GM12878 (cell line): ENCODE data around the gene IL17A. TPM values are rescaled to one million over a fixed set of nuclear protein-coding genes. Genes with fewer than 3 reads are reported as not detected.

Experiments
- ATAC-seq: fragments of 200-7000 bp; cut with Tn5 transposase; 3 replicates; pipeline ENCODE4 v1.9.1; 2020; ENCODE audit warnings: mild to moderate bottlenecking, moderate library complexity
- BruUV-seq: library from RNA; stranded (reverse); fragments of 400-500 nt; replicated peaks from 2 replicates; lab custom pipeline; 2021; lab: Mats Ljungman, UMichigan
- CTCF ChIA-PET: fragments of 300-600 bp; sonication (Branson Sonifier 250); formaldehyde crosslinking; extraction: SDS; loops from one replicate; lab custom pipeline; 2021; ENCODE audit warnings: inconsistent platforms; lab: Yijun Ruan, JAX
- POLR2A ChIA-PET: fragments of 350-600 bp; formaldehyde crosslinking; extraction: SDS; loops from one replicate; lab custom pipeline; 2021; ENCODE audit warnings: inconsistent platforms; lab: Charles Lee
- RAD21 ChIA-PET: fragments of 300-600 bp; sonication (Branson Sonifier 250); formaldehyde crosslinking; loops from one replicate; lab custom pipeline; 2023; ENCODE audit warnings: antibody characterized with exemption; ENCODE audit not compliant: unreplicated experiment; lab: Charles Lee
- SMC1A ChIA-PET: fragments of 300-600 bp; sonication (Branson Sonifier 250); formaldehyde crosslinking; loops from one replicate; lab custom pipeline; 2023; ENCODE audit not compliant: unreplicated experiment, uncharacterized antibody; lab: Charles Lee
- DNase-seq: peaks from one replicate; pipeline ENCODE4 v3.0.0-alpha.2; 2011; ENCODE audit warnings: low read depth, low spot score
- FAIRE-seq: peaks from 3 replicates; lab custom pipeline; 2011; peaks lifted over from hg19 to GRCh38; lab: Jason Lieb, UNC
- H2AFZ ChIP-seq: 2 replicates; pipeline ENCODE4 v1.6.0; 2011; ENCODE audit warnings: low read depth, low read length, control low read depth; ENCODE audit not compliant: control insufficient read depth
- H3K27ac ChIP-seq: 2 replicates; pipeline ENCODE4 v1.5.1; 2011; ENCODE audit warnings: control low read depth; ENCODE audit not compliant: control insufficient read depth, insufficient read depth
- H3K27me3 ChIP-seq, 2 experiments: replicated peaks in 1 of 2; 2 replicates each; pipeline versions ENCODE4 v1.6.0 to v1.6.1; 2011; ENCODE audit warnings: low read length in 1 of 2; ENCODE audit not compliant: control insufficient read depth in 2 of 2, insufficient read depth in 2 of 2
- H3K36me3 ChIP-seq, 2 experiments: 2 replicates each; pipeline ENCODE4 v1.5.1; 2011; ENCODE audit warnings: low read length in 1 of 2; ENCODE audit not compliant: control insufficient read depth in 2 of 2, insufficient read depth in 2 of 2
- H3K4me1 ChIP-seq: 2 replicates; pipeline ENCODE4 v1.6.1; 2011; ENCODE audit warnings: mild to moderate bottlenecking, low read length, moderate library complexity, mixed read lengths; ENCODE audit not compliant: control insufficient read depth, insufficient read depth
- H3K4me2 ChIP-seq: 2 replicates; pipeline ENCODE4 v1.6.0; 2011; ENCODE audit warnings: control low read depth; ENCODE audit not compliant: control insufficient read depth, insufficient read depth
- H3K4me3 ChIP-seq: fragments of 200-600 bp; sonication (generic); 2 replicates; pipeline ENCODE4 v1.5.1; 2016
- H3K79me2 ChIP-seq: 2 replicates; pipeline ENCODE4 v1.6.0; 2011; ENCODE audit warnings: low read length; ENCODE audit not compliant: control insufficient read depth, insufficient read depth
- H3K9ac ChIP-seq: 2 replicates; pipeline ENCODE4 v1.8.0; 2011; ENCODE audit warnings: low read length, control low read depth, mixed read lengths; ENCODE audit not compliant: control insufficient read depth, insufficient read depth
- H3K9me3 ChIP-seq: replicated peaks from 3 replicates; pipeline ENCODE4 v1.5.1; 2011; ENCODE audit warnings: mild to moderate bottlenecking, low read length; ENCODE audit not compliant: control insufficient read depth, insufficient read depth
- H4K20me1 ChIP-seq: 2 replicates; pipeline ENCODE4 v1.6.0; 2011; ENCODE audit not compliant: control insufficient read depth, insufficient read depth
- IKZF1 ChIP-seq: fragments of 450-650 bp; conservative IDR thresholded peaks from 2 replicates; pipeline ENCODE4 v1.6.1; 2017; ENCODE audit warnings: antibody characterized with exemption, mild to moderate bottlenecking
- IKZF2 ChIP-seq, 2 experiments: fragments of 450-650 bp; IDR thresholded peaks; 2 replicates each; pipeline ENCODE4 v1.6.1; 2017; ENCODE audit warnings: mild to moderate bottlenecking in 2 of 2, moderate library complexity in 2 of 2
- IRF3 ChIP-seq: fragments of 450-650 bp; IDR thresholded peaks from 2 replicates; pipeline ENCODE4 v1.6.1; 2014; ENCODE audit warnings: mild to moderate bottlenecking
- KDM1A ChIP-seq: fragments of 200-600 bp; sonication (generic); IDR thresholded peaks from 2 replicates; pipeline ENCODE4 v1.6.1; 2016; ENCODE audit warnings: borderline replicate concordance
- NBN ChIP-seq: fragments of 450-650 bp; IDR thresholded peaks from 2 replicates; pipeline ENCODE4 v1.6.1; 2016
- PAX5 ChIP-seq: IDR thresholded peaks from 2 replicates; pipeline ENCODE4 v1.6.1; 2011; ENCODE audit warnings: low read depth, low read length, borderline replicate concordance
- RAD51 ChIP-seq: fragments of 450-650 bp; IDR thresholded peaks from 2 replicates; pipeline ENCODE4 v1.6.1; 2016; ENCODE audit warnings: moderate library complexity, mild to moderate bottlenecking, inconsistent platforms
- REST ChIP-seq: IDR thresholded peaks from 2 replicates; pipeline ENCODE4 v1.6.1; 2012; ENCODE audit warnings: mild to moderate bottlenecking, low read depth, low read length
- RUNX3 ChIP-seq: IDR thresholded peaks from 2 replicates; pipeline ENCODE4 v1.6.1; 2012; ENCODE audit warnings: low read length, inconsistent platforms
- SIN3A ChIP-seq: IDR thresholded peaks from 2 replicates; pipeline ENCODE4 v1.6.1; 2012; ENCODE audit warnings: low read depth, low read length, improper control_type of control experiment
- SKIL ChIP-seq: fragments of 450-650 bp; IDR thresholded peaks from 2 replicates; pipeline ENCODE4 v1.6.1; 2017; ENCODE audit warnings: mild to moderate bottlenecking, low read depth, inconsistent platforms; ENCODE audit not compliant: poor library complexity, severe bottlenecking
- WGBS: methylation state at CpG from one replicate; pipeline ENCODE4 v1.1.6; 2016; ENCODE audit warnings: low lambda C conversion rate; ENCODE audit not compliant: insufficient replicate concordance, insufficient coverage; ENCODE audit errors: missing lambda C conversion rate; 5-methylcytosine and 5-hydroxymethylcytosine counted together
- in situ Hi-C: fragments of 300-500 bp; cut with MboI; formaldehyde crosslinking; loops from 9 replicates; pipeline ENCODE4 v1.14.3; 2018; ENCODE audit warnings: mixed read lengths
- intact Hi-C: fragments of 100-400 bp; cut with micrococcal nuclease; formaldehyde crosslinking; loops from one replicate; pipeline ENCODE4 v1.14.2; 2022; ENCODE audit not compliant: unreplicated experiment
- polyA plus RNA-seq, 11 experiments: library from polyadenylated mRNA; depleted of rRNA in 4 of 11; unstranded in 6 of 11; stranded (reverse) in 5 of 11; fragments of >200 nt; fragmentation: Nextera tagmentation in 4 of 11; fragmentation: Illumina TruSeq in 1 of 11; extraction: Ambion mirVana in 4 of 11; extraction: Trizol in 1 of 11; gene quantifications; 1 replicate in 1 of 11; 2 replicates in 10 of 11; pipeline versions ENCODE4 v1.2.1 to v1.2.3, GENCODE V29; 2011 to 2016; ENCODE audit warnings: inconsistent platforms in 2 of 11, missing spikeins in 2 of 11, low read depth in 1 of 11
- total RNA-seq, 4 experiments: library from RNA; depleted of rRNA in 3 of 4; stranded (reverse); fragments of >200 nt in 3 of 4; fragmentation: Illumina TruSeq in 1 of 4; extraction: Trizol in 1 of 4; gene quantifications; 2 replicates each; pipeline versions ENCODE4 v1.2.1 to v1.2.3, GENCODE V29; 2013 to 2021
- TF ChIP-seq, protein P1 (sequence below): fragments of 450-650 bp; IDR thresholded peaks from 2 replicates; pipeline ENCODE4 v1.6.1; 2016; ENCODE audit warnings: mild to moderate bottlenecking
- TF ChIP-seq, protein P2 (sequence below): IDR thresholded peaks from 2 replicates; pipeline ENCODE4 v1.6.1; 2011; ENCODE audit warnings: low read depth, low read length, improper control_type of control experiment, borderline replicate concordance

IL17A gene
- total and polyA plus RNA-seq, 10 of the 15 experiments (the other 5 are each of a cell fraction or from before 2014, with no cell fraction given): not detected

DNA sequence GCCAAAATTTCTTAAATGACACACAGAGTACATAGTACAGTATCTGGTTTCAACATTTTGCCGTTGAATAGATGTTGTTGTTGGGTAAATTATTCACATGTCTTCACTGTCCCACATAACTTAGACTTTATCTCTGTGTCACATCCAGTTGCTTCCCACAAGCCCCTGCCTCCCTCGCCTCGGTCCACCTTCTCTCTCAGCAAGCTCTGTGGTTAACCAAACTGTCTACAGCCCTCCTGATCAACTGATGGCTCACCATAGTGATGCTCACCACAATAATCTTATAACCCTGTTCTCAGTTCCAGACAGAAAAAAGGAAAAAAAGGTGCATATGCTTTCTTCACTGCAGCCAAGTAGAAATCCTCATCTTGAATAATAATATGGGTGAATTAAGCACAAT lies 35.1 kb downstream of the IL17A start:
- ATAC-seq: peak; percentile 28; the same call in 1 of the 3 replicates
- no peak overlapping the region for H3K4me2 ChIP-seq
- H3K27me3 ChIP-seq: no peaks in the 10 kb centered on the region; a peak in 1 of 4 replicates
- intact Hi-C loops: no loop called here
- DNase-seq: no peak
- TF ChIP-seq RUNX3 (peak; percentile 79), SIN3A (no peak), KDM1A (no peak), SKIL (no peak), IKZF2 (IDR thresholded peaks at IDR 0.05) (no peak), PAX5 (peak; percentile 57; the same call in 1 of the 2 replicates), IRF3 (no peak), REST (no peak), RAD51 (no peak), IKZF1 (no peak), NBN (no peak)
- TF ChIP-seq, protein P1, sequence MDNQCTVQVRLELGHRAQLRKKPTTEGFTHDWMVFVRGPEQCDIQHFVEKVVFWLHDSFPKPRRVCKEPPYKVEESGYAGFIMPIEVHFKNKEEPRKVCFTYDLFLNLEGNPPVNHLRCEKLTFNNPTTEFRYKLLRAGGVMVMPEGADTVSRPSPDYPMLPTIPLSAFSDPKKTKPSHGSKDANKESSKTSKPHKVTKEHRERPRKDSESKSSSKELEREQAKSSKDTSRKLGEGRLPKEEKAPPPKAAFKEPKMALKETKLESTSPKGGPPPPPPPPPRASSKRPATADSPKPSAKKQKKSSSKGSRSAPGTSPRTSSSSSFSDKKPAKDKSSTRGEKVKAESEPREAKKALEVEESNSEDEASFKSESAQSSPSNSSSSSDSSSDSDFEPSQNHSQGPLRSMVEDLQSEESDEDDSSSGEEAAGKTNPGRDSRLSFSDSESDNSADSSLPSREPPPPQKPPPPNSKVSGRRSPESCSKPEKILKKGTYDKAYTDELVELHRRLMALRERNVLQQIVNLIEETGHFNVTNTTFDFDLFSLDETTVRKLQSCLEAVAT: no peak
- TF ChIP-seq, protein P2, sequence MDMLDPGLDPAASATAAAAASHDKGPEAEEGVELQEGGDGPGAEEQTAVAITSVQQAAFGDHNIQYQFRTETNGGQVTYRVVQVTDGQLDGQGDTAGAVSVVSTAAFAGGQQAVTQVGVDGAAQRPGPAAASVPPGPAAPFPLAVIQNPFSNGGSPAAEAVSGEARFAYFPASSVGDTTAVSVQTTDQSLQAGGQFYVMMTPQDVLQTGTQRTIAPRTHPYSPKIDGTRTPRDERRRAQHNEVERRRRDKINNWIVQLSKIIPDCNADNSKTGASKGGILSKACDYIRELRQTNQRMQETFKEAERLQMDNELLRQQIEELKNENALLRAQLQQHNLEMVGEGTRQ: no peak
- no peak overlapping the region for H2AFZ ChIP-seq
- H4K20me1 ChIP-seq: no peaks in the 10 kb centered on the region
- no peaks in the 10 kb centered on the region for H3K9me3 ChIP-seq
- ChIA-PET POLR2A (no interaction called here), RAD21 (no interaction called here), CTCF (no interaction called here), SMC1A (no interaction called here)
- no peak overlapping the region for H3K27ac ChIP-seq
- no peak overlapping the region for H3K9ac ChIP-seq
- 0% methylated on average over 3 of the region's 3 CpGs for WGBS
- no peak for FAIRE-seq
- no peak overlapping the region for H3K4me3 ChIP-seq
- peaks cover 18% of the 10 kb centered on the region for H3K4me1 ChIP-seq
- no peaks in the 10 kb centered on the region for H3K36me3 ChIP-seq
- in situ Hi-C loops: no loop called here
- no TSS peak for BruUV-seq
- H3K79me2 ChIP-seq: no peaks in the 10 kb centered on the region
